AG09309 (cell line): ENCODE data around the gene SLC25A30.
"Not testable (repeated sequence)": the region's sequence is repeated elsewhere in the genome, so short reads cannot be mapped to it uniquely, and the experiment has no call there.

ENCODE experiments used
- DNase-seq: peaks from one replicate; pipeline ENCODE4 v3.0.0-alpha.2; 2010; ENCODE audit warnings: low read depth
- H3K4me3 ChIP-seq: 2 replicates; pipeline ENCODE4 v1.5.1; 2011; ENCODE audit warnings: mild to moderate bottlenecking, low read depth, low read length, moderate library complexity; ENCODE audit not compliant: control insufficient read depth
- TF ChIP-seq, protein P1 (sequence below): IDR thresholded peaks from 2 replicates; pipeline ENCODE4 v1.5.1; 2011; ENCODE audit warnings: mild to moderate bottlenecking, low read depth, low read length, inconsistent platforms; ENCODE audit not compliant: insufficient read depth, control insufficient read depth; ENCODE audit errors: missing control alignments

The SLC25A30 gene

DNA sequence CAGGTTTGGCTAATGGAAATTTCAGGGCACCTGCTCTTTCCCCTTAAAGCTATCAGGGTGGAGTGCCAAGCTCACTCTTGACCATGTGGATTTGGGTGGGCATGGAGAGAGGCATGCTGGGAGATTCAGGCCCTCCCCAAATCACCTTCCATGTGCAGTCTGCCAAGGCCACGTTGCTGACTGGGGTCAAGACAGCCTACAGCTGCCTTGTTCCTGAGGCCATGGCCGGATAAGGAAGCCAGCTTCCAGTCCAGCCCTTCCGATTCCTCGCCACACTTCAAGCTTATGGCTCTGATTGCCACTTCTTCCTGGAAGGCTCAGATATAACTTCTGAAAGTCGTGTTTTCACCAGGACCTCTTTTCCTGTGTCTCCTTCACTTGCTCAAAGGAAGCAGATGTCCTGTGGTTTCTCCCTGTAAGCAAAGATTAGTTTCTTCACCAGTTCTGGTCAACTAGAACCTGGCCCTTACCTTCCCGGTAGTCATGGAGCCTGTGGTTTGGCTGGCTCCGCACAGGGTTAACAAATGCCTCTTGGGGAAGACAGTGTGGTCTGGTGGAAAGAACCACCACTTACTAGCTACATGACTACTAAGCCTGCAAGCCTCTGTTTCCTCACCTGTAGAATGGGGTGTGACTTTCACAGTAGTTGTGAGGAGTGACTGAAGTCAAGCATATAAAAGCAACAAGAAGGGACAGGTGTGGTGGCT, 61.1 kb downstream of the SLC25A30 start:
- H3K4me3 ChIP-seq = no peak overlapping the region
- TF ChIP-seq, protein P1, sequence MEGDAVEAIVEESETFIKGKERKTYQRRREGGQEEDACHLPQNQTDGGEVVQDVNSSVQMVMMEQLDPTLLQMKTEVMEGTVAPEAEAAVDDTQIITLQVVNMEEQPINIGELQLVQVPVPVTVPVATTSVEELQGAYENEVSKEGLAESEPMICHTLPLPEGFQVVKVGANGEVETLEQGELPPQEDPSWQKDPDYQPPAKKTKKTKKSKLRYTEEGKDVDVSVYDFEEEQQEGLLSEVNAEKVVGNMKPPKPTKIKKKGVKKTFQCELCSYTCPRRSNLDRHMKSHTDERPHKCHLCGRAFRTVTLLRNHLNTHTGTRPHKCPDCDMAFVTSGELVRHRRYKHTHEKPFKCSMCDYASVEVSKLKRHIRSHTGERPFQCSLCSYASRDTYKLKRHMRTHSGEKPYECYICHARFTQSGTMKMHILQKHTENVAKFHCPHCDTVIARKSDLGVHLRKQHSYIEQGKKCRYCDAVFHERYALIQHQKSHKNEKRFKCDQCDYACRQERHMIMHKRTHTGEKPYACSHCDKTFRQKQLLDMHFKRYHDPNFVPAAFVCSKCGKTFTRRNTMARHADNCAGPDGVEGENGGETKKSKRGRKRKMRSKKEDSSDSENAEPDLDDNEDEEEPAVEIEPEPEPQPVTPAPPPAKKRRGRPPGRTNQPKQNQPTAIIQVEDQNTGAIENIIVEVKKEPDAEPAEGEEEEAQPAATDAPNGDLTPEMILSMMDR = no peak
- DNase-seq = no peak

DNA sequence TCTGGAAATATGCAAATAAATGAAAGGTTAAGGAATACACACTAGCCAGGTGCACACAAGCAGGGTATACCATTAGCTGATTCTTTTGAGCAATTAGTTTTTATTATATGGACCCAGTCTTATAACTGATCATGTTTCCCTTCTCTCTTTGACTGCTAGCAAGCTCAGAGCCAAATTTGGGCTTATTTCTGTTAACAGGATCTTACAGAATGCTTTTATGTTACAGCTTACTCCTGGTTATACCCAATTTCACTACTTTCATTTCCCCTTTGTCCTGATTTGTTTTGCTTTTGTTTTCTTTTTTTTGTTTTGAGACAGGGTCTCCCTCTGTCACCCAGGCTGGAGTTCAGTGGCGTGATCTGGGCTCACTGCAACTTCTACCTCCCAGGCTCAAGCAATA, 64.3 kb downstream of the SLC25A30 start:
- no peak for DNase-seq

DNA sequence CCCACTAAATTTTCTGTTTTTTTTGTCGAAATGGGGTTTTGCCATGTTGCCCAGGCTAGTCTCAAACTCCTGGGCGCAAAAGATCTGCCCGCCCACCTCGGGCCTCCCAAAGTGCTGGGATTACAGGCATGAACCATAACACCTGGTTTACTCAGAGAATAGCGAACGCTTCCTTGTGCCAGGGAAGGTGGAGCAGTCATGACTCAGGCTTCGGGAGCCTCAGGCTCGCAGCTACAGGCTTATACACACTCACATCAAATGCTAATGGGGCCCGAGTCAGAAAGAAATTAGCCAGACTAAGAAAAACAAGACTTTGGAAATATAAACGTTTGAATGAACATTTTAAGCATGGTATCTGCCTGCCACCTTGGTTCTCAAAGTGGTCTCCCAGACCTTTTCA, 66.1 kb downstream of the SLC25A30 start:
- TF ChIP-seq, protein P1 = no peak
- H3K4me3 ChIP-seq = no peak overlapping the region
- no peak for DNase-seq

More for the DNA sequence above, 64.3 kb downstream of the SLC25A30 start:
- TF ChIP-seq, protein P1 = no peak
- H3K4me3 ChIP-seq = no peak overlapping the region

DNA sequence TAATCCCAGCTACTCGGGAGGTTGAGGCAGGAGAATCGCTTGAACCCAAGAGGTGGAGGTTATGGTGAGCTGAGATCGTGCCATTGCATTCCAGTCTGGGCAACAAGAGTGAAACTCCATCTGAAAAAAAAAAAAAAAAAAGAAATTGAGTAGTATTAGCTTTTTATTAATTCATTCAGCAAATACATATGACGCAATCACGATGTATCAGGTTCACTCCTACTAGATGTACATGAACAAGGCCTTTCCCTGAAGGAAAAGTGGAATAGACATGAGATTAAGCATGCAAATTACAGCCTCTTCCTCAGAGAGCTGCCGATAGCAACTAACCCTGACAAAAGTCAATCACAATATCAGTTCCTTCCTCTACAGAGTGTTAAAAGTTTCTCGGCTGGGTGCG, 68.0 kb downstream of the SLC25A30 start:
- no peak overlapping the region for H3K4me3 ChIP-seq
- no peak for DNase-seq
- TF ChIP-seq, protein P1 = no peak

DNA sequence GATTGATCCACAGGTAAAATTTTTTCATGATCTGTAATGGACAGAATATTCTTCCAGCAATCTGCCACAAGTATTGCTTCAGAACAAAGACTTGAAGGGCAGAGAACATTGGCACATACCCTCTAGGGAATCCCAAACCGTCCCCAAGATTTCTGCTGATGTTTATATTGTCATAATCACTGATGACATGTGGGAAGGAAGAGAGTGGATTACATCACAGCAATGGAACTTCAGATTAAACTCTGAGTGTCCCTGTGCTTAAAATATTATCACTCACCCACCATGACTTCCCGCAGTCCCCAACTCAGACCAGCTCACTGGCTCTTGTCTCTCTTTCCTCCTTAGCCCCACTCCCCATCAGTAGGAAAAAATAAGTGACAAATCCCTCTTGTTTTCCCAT, 68.7 kb downstream of the SLC25A30 start:
- DNase-seq = no peak
- no peak overlapping the region for H3K4me3 ChIP-seq
- TF ChIP-seq, protein P1 = no peak

DNA sequence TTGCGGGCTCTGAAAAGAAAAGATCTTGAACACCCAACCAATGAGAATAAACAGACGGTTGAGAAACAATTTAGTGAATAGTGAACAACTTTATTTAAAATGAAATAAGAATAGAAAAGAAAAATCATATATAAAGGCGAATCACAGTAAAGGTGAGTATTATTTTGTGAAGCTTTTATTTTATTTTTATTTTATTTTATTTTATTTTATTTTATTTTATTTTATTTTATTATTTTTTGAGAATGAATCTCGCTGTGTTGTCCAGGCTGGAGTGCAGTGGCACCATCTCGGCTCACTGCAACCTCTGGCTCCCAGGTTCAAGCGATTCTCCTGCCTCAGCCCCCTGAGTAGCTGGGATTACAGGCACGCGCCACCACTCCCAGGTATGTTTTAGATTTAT, 74.1 kb downstream of the SLC25A30 start:
- not testable (repeated sequence) for H3K4me3 ChIP-seq, DNase-seq
